Measurements from ENCODE around the gene EBLN2. TPM values are rescaled to one million over a fixed set of nuclear protein-coding genes. Genes with fewer than 3 reads are reported as not detected.

The EBLN2 gene
- polyA plus RNA-seq, 1 of the 3 experiments (the other 2 are of a cell fraction), result 1.4 TPM

- ChIA-PET POLR2A (no interaction called here), CTCF (interaction anchor here (1.4 to 1.6 kb wide), 2 partner anchors 17 to 30 kb away, joined by 4 to 6 read pairs; no protein-coding TSS in a partner anchor)
- peaks cover 23% of the 10 kb centered on the region for H3F3A ChIP-seq (replicated peaks; ENCODE audit: insufficient read depth)
- H3K4me2 ChIP-seq, result no peak overlapping the region
- no peaks in the 10 kb centered on the region for H3K9me3 ChIP-seq
- peaks cover 5 to 9% of the 10 kb centered on the region in 2 experiments; a peak in 2 of 4 replicates for H3K4me1 ChIP-seq (ENCODE audit: control insufficient read depth in 1 of 2, insufficient read depth in 2 of 2, low read depth in 1 of 2, low read length in 1 of 2)
- no peak overlapping the region for H3K27ac ChIP-seq (ENCODE audit: low read depth in 2 of 2, low read length in 1 of 2)
- peaks cover 100% of the 10 kb centered on the region for H3K79me2 ChIP-seq (ENCODE audit: insufficient read depth)
- no peak for DNase-seq
- no peak for TF ChIP-seq RFX5 (IDR thresholded peaks at IDR 0.05; ENCODE audit: low read length)
- TF ChIP-seq SMC3 (IDR thresholded peaks at IDR 0.05; ENCODE audit: low read depth, low read length), result no peak
- TF ChIP-seq FOXJ3 (CRISPR knock-in tag; IDR thresholded peaks at IDR 0.05), result no peak
- no peak for TF ChIP-seq CHD2 (IDR thresholded peaks at IDR 0.05; ENCODE audit: low read length, partially characterized antibody)
- no peak for TF ChIP-seq MEF2A (IDR thresholded peaks at IDR 0.05; ENCODE audit: borderline replicate concordance, low read depth)
- TF ChIP-seq CTCF (IDR thresholded peaks at IDR 0.05), result no peak
- no peak for TF ChIP-seq YY1 (IDR thresholded peaks at IDR 0.05; ENCODE audit: low read depth)
- TF ChIP-seq RCOR1 (IDR thresholded peaks at IDR 0.05; ENCODE audit: low read length), result no peak
- TF ChIP-seq ZBTB33 (IDR thresholded peaks at IDR 0.05; ENCODE audit: borderline replicate concordance, low read depth), result no peak
- no peak overlapping the region for H3K9ac ChIP-seq
- no peaks in the 10 kb centered on the region for H3K9me2 ChIP-seq
- no peaks in the 10 kb centered on the region for H3K27me3 ChIP-seq (ENCODE audit: insufficient read depth)
- 98% methylated on average over 2 of the region's 2 CpGs for WGBS (ENCODE audit: low lambda C conversion rate)
- peaks cover 0 to 12% of the 10 kb centered on the region in 2 experiments for H3K36me3 ChIP-seq (replicated peaks in 1 of 2; ENCODE audit: control insufficient read depth in 1 of 2, insufficient read depth in 2 of 2, low read length in 1 of 2)
- H3K4me3 ChIP-seq (ENCODE audit: low read depth in 2 of 2, low read length in 1 of 2), result no peak overlapping the region
- peaks cover 97% of the 10 kb centered on the region for H4K20me1 ChIP-seq (ENCODE audit: insufficient read depth)
- H2AFZ ChIP-seq (ENCODE audit: low read depth), result no peak overlapping the region
These were observed 34.7 kb upstream of the EBLN2 start for GRCh38 chr3:73026760-73027113.

- H3K9me2 ChIP-seq, result no peaks in the 10 kb centered on the region
- H3K4me2 ChIP-seq, result peak overlapping the region; percentile 55
- peaks cover 0 to 12% of the 10 kb centered on the region in 2 experiments for H3K36me3 ChIP-seq (replicated peaks in 1 of 2; ENCODE audit: control insufficient read depth in 1 of 2, insufficient read depth in 2 of 2, low read length in 1 of 2)
- H3K4me1 ChIP-seq (ENCODE audit: control insufficient read depth in 1 of 2, insufficient read depth in 2 of 2, low read depth in 1 of 2, low read length in 1 of 2), result peaks cover 5 to 9% of the 10 kb centered on the region in 2 experiments; a peak in 2 of 4 replicates
- POLR2A ChIA-PET, result no interaction called here
- CTCF ChIA-PET, result interaction anchor here (0.7 kb wide), 1 partner anchor 28 kb away, joined by 3 read pairs; no protein-coding TSS in a partner anchor
- peak overlapping the region in 1 of 2 experiments; percentile 68; a peak in 2 of 4 replicates for H3K27ac ChIP-seq (ENCODE audit: low read depth in 2 of 2, low read length in 1 of 2)
- DNase-seq, result no peak
- peaks cover 15% of the 10 kb centered on the region for H3F3A ChIP-seq (replicated peaks; ENCODE audit: insufficient read depth)
- 88% methylated on average over 4 of the region's 4 CpGs for WGBS (ENCODE audit: low lambda C conversion rate)
- no peak overlapping the region for H2AFZ ChIP-seq (ENCODE audit: low read depth)
- H3K27me3 ChIP-seq (ENCODE audit: insufficient read depth), result no peaks in the 10 kb centered on the region
- H3K9me3 ChIP-seq, result no peaks in the 10 kb centered on the region
- H3K79me2 ChIP-seq (ENCODE audit: insufficient read depth), result peaks cover 100% of the 10 kb centered on the region
- peaks cover 97% of the 10 kb centered on the region for H4K20me1 ChIP-seq (ENCODE audit: insufficient read depth)
- H3K4me3 ChIP-seq (ENCODE audit: low read depth in 2 of 2, low read length in 1 of 2), result peak overlapping the region in 1 of 2 experiments; percentile 18; a peak in 1 of 4 replicates
- peak overlapping the region; percentile 10; the same call in 1 of the 2 replicates for H3K9ac ChIP-seq
- TF ChIP-seq RFX5 (IDR thresholded peaks at IDR 0.05; ENCODE audit: low read length), result no peak
- no peak for TF ChIP-seq CHD2 (IDR thresholded peaks at IDR 0.05; ENCODE audit: low read length, partially characterized antibody)
- TF ChIP-seq SMC3 (IDR thresholded peaks at IDR 0.05; ENCODE audit: low read depth, low read length), result no peak
These were observed 32.7 kb upstream of the EBLN2 start for GRCh38 chr3:73028803-73029202.
